Fibroblast of pulmonary artery (primary cell): ENCODE data around the gene SNPH.

Experiments
- DNase-seq: peaks from one replicate; pipeline ENCODE4 v3.0.0-alpha.2; 2010; ENCODE audit warnings: low read depth
- H3K4me3 ChIP-seq: replicated peaks from 2 replicates; pipeline ENCODE4 v1.5.1; 2011; ENCODE audit warnings: low read depth, mild to moderate bottlenecking, control low read depth, low read length, moderate library complexity
- TF ChIP-seq, protein P1 (sequence below): IDR thresholded peaks from 2 replicates; pipeline ENCODE4 v1.5.1; 2011; ENCODE audit warnings: mild to moderate bottlenecking, control low read depth, low read length, inconsistent platforms; ENCODE audit errors: missing control alignments

The SNPH gene

DNA sequence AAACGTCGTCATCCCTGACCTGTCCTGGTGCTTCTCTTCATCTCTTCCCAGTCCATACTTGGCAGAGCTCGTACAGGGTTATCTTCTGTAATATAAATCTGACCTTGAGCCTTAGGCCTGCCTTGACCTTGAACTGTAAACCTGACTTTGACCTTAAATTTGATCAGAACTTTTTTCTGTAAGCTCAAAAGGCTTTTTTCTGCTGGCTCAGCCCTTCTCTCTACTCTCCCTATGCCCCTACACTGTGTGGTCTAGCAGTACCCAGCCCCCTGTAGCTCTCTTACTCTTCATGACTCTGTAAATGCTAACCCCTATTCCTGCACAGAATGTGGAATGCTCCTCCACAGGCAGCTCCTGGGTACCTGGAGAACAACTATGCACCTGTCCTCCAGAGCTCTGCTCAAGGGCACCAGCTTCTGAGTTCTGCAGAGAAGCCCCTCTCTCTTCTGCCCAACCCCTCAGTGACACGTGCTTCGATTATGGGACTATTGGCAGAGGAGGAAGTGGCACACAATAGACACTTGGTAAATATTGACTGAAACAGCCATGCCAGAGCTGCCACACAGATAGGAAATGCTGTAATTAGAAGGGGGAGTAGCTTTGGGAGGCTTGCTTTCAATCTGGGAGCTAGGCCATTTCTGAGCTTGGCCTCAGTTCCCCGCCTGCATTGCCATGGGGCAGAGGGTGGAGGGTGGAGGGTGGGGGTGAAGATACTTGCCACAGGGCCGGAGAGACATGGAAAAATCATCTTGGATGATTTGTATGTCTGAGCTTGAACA is 15.4 kb downstream of the SNPH start:
- TF ChIP-seq, protein P1, sequence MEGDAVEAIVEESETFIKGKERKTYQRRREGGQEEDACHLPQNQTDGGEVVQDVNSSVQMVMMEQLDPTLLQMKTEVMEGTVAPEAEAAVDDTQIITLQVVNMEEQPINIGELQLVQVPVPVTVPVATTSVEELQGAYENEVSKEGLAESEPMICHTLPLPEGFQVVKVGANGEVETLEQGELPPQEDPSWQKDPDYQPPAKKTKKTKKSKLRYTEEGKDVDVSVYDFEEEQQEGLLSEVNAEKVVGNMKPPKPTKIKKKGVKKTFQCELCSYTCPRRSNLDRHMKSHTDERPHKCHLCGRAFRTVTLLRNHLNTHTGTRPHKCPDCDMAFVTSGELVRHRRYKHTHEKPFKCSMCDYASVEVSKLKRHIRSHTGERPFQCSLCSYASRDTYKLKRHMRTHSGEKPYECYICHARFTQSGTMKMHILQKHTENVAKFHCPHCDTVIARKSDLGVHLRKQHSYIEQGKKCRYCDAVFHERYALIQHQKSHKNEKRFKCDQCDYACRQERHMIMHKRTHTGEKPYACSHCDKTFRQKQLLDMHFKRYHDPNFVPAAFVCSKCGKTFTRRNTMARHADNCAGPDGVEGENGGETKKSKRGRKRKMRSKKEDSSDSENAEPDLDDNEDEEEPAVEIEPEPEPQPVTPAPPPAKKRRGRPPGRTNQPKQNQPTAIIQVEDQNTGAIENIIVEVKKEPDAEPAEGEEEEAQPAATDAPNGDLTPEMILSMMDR = no peak
- no peak overlapping the region for H3K4me3 ChIP-seq
- DNase-seq = no peak

DNA sequence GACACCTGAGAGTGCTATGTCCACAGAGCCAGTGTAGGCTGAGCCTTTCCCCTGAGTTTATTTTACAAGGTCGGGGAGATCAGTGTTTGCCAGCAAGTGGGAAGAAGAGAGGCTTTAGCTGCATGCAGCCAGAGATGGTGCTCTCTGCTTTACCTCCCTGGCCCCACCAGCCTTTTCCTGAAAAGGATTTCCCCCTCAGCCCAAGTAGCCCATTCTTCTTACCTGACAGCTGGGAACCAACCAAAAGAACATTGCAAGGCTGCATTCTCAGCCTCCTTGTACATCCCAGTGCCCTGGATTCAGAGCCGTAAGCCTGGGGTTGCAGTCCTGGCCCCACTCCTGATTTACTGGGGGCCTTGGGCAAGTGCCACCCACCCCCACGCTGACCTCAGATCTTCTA is 16.9 kb downstream of the SNPH start:
- H3K4me3 ChIP-seq = no peak overlapping the region
- DNase-seq = no peak
- TF ChIP-seq, protein P1 = no peak

DNA sequence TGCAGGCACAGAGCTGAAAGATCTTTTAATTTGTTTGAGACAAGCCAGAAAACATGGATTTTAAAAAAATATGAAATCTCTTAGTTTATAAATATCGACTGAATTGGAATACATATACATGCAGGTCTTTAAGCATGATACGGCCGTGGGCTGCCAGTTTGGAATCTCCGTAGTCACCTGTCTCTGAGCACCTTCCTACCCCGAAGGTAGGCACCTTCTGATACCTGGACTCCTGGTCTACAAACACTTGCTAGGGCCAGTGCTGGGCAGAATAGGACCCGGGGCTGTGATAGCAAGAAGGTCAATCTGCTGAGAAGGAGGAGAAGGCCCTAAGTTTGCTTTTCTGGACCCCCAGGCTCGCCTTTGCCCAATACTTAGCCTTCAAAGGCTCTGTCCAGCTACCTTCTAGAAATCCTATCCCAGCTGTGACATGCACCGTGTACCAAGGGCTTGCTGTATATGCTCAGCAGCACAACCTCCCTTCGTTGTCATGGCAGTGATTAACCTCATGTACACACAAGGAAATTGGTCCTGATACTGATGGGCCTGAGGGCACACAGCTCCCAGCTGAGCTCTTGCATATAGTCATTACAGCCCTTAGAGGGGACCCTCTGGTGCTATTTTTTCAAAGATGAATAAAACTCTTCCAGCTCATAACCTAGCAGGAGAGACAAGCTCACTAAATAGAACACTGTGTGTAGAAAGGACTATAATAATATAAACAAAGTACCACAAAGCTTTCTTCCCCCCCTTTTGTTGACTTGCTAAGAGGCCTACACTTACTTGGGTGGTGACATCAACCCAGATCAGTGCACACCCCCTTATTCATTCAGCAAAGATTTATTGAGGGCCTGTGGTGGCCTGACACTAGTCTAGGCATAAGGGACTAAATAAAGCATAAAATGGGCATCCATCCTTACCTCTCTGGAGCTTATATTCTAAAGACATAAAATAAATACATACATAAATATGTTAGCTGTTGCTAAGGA is 17.7 kb downstream of the SNPH start:
- H3K4me3 ChIP-seq = no peak overlapping the region
- TF ChIP-seq, protein P1 = no peak
- no peak for DNase-seq

DNA sequence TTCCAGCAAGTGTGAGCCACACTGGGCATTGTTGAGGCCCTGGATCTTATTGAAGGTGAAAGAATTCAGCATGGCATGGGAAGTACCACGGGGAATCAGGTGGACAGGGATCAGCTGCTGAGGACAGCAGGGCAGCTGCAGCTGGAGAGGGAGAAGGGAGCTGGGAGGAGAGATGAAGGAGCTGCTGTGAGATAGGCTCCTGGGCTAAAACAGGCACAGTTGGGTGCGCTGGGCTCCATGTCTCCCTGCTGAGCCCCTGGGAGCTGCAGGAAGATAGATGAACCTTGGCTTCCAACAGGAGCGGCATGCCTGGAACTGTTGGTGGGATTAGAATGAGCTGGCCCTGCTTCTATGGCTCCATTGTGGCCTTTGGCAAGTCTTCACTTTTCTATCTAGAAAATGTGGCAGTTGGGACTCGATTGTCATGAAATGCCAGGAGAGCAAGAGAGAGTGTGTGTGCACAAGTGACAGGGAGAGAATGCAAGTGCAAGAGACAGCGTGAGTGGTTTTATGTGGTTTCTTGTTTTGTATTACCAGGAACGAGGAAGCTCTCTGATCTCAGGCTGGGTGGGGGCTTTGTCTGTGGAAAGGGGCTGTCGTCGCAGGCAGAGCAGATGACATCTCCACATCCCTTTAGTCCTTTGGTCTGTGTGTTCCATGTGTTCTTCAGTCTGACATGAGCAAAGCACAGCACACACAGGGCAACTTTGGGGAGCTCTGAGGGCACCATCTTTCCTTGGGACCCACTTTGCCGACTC is 20.4 kb downstream of the SNPH start:
- H3K4me3 ChIP-seq = no peak overlapping the region
- no peak for DNase-seq
- TF ChIP-seq, protein P1 = no peak

DNA sequence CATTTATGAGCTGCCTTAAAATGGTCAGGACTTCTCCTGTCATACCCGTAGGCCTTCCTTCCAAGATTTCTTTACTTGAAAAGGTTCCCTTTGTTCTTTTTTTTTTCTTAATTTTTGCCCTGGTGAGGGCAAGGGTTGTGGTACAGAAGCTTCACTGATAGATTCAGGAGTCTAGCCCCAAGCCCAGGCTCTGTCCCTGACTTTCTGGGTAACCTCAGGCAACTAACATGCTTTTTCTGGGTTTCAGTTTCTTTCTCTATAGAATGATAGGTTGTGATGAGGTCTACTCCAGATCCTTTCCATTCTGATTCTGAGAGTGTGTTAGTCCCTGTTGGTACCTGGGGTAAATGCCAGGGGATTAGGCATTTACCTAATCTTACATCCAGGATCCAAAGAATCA is 21.2 kb downstream of the SNPH start:
- H3K4me3 ChIP-seq = no peak overlapping the region
- TF ChIP-seq, protein P1 = no peak
- DNase-seq = no peak

DNA sequence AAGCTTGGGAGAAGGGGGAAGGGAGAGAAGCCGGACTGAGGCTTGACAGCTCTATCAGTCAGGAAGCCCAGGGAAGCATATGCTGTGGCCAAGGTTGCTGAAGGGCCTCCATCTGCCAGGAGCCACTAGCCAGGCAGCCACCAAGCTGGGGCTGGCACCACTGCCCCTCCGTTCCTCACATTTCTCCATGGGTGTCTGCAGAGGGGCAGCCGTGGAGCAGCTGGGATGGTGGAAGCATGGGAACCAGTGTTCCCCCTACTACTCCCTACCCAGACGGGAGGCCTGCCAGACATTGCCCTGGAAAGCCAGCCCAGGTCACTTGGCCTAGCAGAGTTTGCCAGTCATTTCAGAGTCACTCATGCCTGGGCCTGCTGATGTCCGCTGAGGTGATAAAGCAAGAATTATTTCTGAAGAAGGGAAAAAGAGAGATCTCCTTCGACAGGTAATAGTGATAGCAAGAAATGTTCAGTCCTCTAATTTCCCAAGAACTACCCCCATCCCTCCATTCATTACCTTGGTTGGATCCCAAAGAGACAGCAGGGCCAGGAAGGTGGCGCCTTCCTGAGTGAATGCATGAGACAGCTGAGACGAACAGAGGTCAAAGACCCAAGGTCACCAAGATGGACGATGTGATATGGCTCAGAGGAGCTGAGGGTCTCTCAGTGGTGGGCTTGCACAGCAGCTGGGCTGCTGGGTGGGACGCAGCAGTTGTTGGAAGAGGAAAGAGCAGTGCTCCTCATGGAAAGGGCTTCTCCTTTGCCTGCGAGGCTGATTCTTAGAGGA is 21.9 kb downstream of the SNPH start:
- no peak for DNase-seq
- TF ChIP-seq, protein P1 = no peak
- no peak overlapping the region for H3K4me3 ChIP-seq
